ENCODE data around the gene SEMA6C. TPM values are rescaled to one million over a fixed set of nuclear protein-coding genes. Genes with fewer than 3 reads are reported as not detected.
"Not testable (repeated sequence)": the region's sequence is repeated elsewhere in the genome, so short reads cannot be mapped to it uniquely, and the experiment has no call there.

SEMA6C gene
- 29.8 TPM for polyA plus RNA-seq (ENCODE audit: insufficient read length)
- long read RNA-seq, donor 1, partial matches to known transcripts = 8 of 10 reads
- long read RNA-seq, donor 1, other reads (novel, unspliced or antisense) = 0 of 10 reads
- long read RNA-seq, donor 2 = 0 reads
- long read RNA-seq, donor 3 = 0 reads
- long read RNA-seq, donor 4 = 0 reads
- long read RNA-seq, donor 5 = 0 reads
- long read RNA-seq, donor 6 = 0 reads
- long read RNA-seq, donor 7, partial matches to known transcripts = 0 of 1 reads
- long read RNA-seq, donor 7, other reads (novel, unspliced or antisense) = 0 of 1 reads
- long read RNA-seq, donor 8 = 0 reads

DNA sequence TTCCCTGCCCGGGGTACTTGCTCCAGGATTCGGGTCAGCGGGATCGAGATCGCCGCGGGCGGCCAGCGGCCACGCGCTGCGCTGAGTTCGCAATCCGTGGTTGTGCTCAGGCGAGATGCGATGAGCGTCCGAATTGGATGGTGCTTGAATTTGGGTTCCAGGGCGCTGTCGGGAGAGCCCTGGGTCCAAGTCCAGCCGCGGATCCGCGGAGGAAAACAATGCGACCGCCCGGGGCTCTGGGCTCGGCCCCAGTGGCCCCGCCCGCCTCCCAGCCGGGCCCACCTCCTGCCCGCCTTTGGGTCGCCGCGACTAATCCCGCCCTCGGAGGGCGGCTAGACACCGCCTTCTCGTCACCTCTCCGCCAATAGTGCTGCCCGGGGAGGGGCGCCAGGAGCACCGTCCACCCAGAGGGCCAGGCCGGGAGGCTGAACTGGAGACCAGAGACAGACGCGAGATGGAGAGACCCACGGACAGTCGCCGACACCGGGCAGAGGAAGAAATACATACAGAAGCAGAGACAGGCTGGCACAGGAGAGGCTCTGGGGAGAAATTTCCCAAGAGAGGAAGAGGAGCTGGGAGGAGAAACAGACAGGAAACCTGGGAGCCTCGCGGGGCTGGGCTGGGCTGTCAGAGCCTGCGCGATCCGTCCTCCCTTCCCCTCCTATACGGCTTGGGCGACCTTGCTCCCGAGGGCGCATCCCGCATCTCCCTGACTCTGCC lies at the start of gene SEMA6C:
SEMA6C (minus strand) TSS at position 220 of the 720 bp plus-strand sequence. CDS start 4,010 bp downstream, outside the sequence.
- DNase-seq = peak; percentile 91

- DNase-seq = not testable (repeated sequence)
These were observed 48.6 kb upstream of the SEMA6C start for GRCh38 chr1:151194894-151195594.

GRCh38 chr1:151193856-151194255 lies 47.4 kb upstream of the SEMA6C start:
- DNase-seq = no peak

GRCh38 chr1:151193304-151193703 lies 46.9 kb upstream of the SEMA6C start:
- no peak for DNase-seq

GRCh38 chr1:151192047-151192446 lies 45.6 kb upstream of the SEMA6C start:
- DNase-seq = no peak

GRCh38 chr1:151189637-151190445 lies 43.4 kb upstream of the SEMA6C start, which contains the start of gene VPS72:
TSS of gene VPS72 (minus strand) at chr1:151190197. CDS start at chr1:151190121, 76 bp downstream.
- DNase-seq = peak; percentile 88

- DNase-seq = not testable (repeated sequence)
These were observed 42.2 kb upstream of the SEMA6C start for GRCh38 chr1:151188667-151189066.

- DNase-seq = no peak
These were observed 40.8 kb upstream of the SEMA6C start for GRCh38 chr1:151187205-151187604.

DNA sequence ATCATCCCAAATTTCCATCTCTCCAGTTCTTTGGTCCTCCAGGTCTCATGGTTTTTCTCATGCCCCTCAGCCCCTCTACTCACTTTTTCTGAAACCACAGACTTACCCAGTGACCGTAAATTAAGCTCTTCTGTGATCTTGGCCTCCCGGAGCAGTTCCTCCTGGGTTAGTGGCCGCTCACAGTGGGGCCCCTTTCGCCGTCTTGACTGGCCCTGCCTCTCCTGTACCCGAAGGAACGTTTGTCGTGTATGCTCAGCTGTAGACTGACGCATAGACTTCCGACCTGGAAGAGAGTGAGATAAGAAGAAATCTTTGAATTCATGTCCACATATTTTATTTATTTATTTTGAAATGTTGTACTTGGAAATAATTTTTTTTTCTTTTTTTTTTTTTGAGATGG lies 37.8 kb upstream of the SEMA6C start:
- no peak for DNase-seq

DNA sequence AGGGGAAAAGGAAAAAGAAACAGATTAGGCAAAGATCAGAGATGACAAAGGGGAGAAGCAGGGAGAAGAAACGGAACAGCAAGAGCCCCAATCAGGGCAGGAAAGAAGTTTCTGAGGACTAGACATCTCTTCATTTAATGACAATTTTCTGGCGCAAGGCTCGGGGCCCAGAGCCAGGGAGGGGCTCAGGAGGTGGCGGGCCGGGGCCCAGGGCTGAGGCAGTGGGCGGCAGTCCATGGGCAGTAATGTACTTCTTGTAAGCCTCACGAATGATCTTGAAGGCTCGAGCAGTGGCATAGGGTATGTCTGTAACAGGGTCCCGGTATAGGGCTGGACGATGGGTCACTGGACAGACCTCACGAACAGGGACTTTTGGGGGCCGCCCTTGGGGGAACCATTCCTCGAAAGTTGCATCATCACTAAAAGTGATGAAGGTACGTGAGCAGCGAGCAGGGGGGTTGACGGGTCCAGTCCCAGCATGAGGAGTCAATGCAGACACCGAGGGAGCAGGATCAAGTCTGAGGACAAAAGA lies 30.1 kb upstream of the SEMA6C start:
- DNase-seq = no peak

DNA sequence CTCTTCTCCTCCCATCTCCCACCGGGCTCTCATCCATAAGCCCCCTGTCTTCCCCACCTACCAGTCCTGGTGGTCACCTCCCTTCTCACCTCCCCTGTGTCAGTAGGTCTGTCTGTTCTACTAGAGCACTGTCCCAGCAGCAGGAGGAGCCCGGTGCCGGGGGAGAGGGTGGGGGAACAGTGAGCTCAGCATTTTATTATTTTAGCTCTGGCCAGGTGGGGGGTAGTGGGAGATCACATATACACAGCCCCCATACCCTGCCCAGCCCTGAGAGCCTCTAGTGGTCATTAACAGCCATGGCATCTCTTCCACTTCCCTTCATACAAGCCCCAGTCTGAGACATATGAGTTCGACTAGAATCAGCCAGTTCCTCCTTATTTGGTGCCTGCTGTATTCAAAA lies 29.4 kb upstream of the SEMA6C start, which contains the start of gene TMOD4:
TMOD4 (minus strand) TSS at position 119 of the 400 bp plus-strand sequence. CDS start 1,106 bp downstream, outside the sequence.
- DNase-seq = no peak

DNA sequence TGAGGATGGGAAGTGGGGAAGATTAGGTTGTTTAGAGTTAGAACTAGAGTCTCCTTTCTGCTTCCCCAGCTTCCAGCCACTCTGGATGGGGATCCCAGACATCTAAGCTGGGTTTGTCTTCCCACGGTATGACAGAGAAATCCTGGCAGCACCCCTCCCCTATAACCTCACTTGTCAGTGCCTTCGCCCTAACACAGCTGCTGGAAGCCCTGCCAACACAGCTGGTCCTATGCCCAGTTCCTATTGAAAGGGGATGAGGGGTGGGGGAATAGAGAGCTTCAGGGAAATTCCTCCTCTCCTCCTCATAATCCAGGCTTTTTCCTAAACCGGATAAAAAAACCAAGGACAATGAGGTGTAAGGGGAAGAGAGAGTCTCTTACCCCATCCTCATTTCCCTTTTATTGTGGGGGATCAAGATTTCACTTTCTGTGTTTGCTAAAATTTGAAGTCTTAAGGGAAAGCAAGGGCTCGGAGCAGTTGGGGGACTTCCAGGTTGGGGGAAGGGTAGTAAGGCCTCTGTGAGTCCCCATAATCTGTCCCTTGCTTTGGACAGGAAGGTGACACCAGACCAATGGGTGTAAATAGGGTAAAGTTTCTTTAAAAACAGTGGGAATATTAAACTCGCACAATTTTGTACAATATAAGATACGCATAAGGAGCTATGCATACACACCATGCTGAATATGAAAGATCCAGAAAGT lies 28.8 kb upstream of the SEMA6C start:
- DNase-seq = no peak

GRCh38 chr1:151171190-151171589 lies 24.8 kb upstream of the SEMA6C start:
- no peak for DNase-seq

- DNase-seq = no peak
These were observed 20.7 kb upstream of the SEMA6C start for GRCh38 chr1:151167116-151167515.

GRCh38 chr1:151166505-151166956 lies 20.1 kb upstream of the SEMA6C start:
- no peak for DNase-seq

DNA sequence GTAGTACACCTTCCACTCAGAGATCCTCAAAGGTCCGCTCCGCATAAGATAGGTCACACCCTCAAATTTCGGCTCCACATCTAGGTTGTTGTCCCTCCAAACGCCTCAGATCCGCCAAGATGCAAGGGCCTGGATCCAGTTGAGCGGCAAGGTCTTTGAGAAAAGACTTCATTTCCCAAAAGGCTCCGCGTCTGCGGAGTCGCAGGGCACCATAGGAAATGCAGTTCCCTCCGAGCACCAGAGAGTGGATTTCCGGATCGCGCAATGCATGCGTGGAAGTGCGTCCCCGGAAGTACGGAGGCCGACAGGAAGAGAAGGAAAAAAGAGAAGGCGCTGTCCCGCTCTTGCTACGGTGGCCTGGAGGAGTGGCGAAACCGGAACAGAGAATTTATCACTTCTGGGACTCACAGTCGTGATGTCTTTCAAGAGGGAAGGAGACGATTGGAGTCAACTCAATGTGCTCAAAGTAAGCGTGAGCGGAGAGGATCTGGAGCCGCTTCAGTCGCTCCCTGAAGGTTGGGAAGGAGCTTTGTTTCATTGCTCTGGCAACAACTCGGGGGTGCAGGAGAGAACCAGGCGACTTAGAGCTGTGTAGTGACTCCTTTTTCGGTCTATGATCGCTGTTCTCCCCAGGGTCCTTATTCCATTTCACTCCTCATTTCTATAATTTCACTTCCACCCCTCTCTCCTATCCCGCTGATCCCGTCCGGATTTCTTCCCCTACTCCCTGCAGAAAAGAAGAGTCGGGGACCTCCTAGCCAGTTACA lies 19.5 kb upstream of the SEMA6C start, which contains the start of the genes LYSMD1 and SCNM1:
LYSMD1 (minus strand) TSS at position 165 of the 767 bp plus-strand sequence. CDS start 644 bp downstream, outside the sequence.
SCNM1 (plus strand) TSS at position 407 of the 767 bp plus-strand sequence; CDS start at position 416, 9 bp downstream.
- DNase-seq = peak; percentile 99

GRCh38 chr1:151165281-151165737 lies 18.9 kb upstream of the SEMA6C start:
- peak; percentile 62 for DNase-seq

DNA sequence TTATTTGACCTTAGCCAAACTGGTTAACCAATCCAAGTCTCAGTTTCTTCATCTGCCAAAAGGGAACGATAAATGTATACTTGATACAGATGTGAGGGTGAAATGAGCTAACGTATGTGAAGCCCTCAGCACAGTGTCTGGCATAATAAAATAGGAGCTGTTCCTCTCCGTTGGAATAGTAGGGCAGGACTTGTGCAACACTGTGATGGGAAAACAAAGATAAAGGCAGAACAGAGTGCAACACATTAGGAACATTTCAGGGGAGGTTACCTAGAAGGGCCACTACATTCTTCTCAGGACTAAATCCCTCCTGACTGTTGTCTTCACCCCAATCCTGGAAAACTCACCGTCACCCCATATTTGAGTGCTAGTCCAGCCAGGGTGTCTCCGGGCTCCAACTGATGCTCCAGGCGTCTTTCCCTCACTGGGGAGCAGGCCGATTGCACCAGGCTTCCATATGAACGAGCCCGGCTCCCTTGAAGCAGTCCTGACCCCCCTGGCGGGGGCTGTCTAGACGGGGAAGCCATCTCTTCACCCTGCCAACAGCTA lies 18.4 kb upstream of the SEMA6C start:
- no peak for DNase-seq

- DNase-seq = no peak
These were observed 12.9 kb upstream of the SEMA6C start for GRCh38 chr1:151159373-151159772.
